Astrocyte (in vitro differentiated cells and primary cell): ENCODE measurements around the gene DDX27.

Experiments used
- EZH2 ChIP-seq: IDR thresholded peaks from 2 replicates; pipeline ENCODE4 v1.6.1; 2012; ENCODE audit warnings: mild to moderate bottlenecking, low read length, inconsistent platforms; ENCODE audit not compliant: insufficient read depth
- TF ChIP-seq, protein P1 (sequence below): IDR thresholded peaks from 2 replicates; pipeline ENCODE4 v1.5.1; 2011; ENCODE audit warnings: low read depth, mild to moderate bottlenecking, inconsistent platforms, low read length, moderate library complexity; ENCODE audit not compliant: insufficient read depth

DNA sequence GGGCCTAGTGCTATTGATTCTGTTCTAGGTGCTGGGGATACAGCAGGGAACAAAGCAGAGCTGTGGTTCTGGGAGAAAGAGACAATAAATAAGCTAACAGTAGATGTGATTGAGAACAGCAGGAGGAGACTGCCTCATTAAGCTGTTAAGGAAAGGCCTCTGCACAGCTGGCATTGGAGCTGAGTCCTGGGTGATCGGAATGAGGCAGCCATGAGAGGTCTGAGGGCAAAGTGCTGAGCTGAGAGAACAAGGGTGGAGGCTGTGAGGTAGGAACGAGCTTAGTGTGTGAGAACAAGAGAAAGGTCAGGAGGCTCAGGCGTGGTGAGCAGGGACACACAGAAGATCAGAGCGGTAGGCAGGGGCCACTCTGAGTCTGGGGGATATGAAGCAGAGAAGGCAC lies 18.3 kb downstream of the DDX27 start:
- TF ChIP-seq, protein P1, sequence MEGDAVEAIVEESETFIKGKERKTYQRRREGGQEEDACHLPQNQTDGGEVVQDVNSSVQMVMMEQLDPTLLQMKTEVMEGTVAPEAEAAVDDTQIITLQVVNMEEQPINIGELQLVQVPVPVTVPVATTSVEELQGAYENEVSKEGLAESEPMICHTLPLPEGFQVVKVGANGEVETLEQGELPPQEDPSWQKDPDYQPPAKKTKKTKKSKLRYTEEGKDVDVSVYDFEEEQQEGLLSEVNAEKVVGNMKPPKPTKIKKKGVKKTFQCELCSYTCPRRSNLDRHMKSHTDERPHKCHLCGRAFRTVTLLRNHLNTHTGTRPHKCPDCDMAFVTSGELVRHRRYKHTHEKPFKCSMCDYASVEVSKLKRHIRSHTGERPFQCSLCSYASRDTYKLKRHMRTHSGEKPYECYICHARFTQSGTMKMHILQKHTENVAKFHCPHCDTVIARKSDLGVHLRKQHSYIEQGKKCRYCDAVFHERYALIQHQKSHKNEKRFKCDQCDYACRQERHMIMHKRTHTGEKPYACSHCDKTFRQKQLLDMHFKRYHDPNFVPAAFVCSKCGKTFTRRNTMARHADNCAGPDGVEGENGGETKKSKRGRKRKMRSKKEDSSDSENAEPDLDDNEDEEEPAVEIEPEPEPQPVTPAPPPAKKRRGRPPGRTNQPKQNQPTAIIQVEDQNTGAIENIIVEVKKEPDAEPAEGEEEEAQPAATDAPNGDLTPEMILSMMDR = no peak
- no peak for TF ChIP-seq EZH2
